ENCODE measurements around the gene SLC23A2.
"Not testable (repeated sequence)": the region's sequence is repeated elsewhere in the genome, so short reads cannot be mapped to it uniquely, and the experiment has no call there.

SLC23A2 gene

DNA sequence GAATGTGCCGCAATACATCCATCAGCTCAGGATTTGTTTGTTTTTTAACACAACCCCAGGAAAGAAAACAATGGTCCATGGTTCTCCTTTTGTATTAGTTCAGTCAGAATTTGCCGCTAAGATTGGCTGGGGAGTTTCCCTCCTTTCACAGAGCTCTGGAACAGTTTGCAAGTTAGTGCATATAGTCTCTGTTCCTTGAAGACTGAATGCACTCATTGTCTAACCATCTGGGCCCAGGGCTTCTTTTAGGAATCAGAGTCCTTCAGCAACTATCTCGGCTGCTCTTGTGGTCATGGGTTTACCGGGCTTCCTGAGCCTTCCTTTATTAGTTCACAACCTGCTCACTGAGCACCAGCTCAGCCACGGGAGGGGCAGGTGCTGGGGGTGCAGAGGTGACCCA, 121.3 kb downstream of the SLC23A2 start:
- DNase-seq (ENCODE audit: low read depth in 4 of 4, low spot score in 1 of 4) = no peak

DNA sequence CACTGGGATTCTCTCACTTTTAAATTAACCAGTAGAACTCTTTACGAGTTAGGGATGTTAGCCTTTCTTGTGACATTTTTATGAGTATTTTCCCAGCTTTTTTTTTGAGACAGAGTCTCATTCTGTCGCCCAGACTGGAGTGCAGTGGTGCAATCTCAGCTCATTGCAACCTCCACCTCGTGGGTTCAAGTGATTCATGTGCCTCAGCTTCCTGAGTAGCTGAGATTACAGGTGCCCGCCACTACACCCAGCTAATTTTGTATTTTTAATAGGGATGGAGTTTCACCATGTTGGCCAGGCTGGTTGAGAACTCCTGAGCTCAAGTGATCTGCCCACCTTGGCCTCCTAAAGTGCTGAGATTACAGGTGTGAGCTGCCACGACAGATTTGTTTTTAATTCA, 123.2 kb downstream of the SLC23A2 start:
- not testable (repeated sequence) for DNase-seq (ENCODE audit: low read depth in 4 of 4, low spot score in 1 of 4)

DNA sequence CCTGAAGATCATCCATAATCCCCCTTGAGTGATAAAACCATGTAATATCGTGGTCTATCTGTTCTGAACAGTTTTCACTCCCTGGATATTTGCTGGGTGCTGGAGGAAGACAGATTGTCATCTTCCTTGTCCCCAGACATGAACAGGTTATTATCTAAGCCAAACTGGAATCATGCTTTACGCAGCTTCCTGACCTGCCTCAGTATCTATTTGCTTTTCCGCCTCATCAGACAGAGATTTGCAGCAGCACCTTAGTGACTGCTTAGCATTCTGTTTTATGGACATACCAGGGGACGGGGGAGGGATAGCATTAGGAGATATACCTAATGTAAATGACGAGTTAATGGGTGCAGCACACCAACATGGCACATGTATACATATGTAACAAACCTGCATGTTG, 124.6 kb downstream of the SLC23A2 start:
- DNase-seq (ENCODE audit: low read depth in 4 of 4, low spot score in 1 of 4) = no peak

- no peak for DNase-seq (ENCODE audit: low read depth in 4 of 4, low spot score in 1 of 4)
Observed at GRCh38 chr20:4876301-4876700, 125.0 kb downstream of the SLC23A2 start.

GRCh38 chr20:4875578-4876067, 125.7 kb downstream of the SLC23A2 start:
- DNase-seq (ENCODE audit: low read depth in 4 of 4, low spot score in 1 of 4) = no peak

GRCh38 chr20:4873396-4873795, 127.9 kb downstream of the SLC23A2 start:
- DNase-seq (ENCODE audit: low read depth in 4 of 4, low spot score in 1 of 4) = no peak

DNA sequence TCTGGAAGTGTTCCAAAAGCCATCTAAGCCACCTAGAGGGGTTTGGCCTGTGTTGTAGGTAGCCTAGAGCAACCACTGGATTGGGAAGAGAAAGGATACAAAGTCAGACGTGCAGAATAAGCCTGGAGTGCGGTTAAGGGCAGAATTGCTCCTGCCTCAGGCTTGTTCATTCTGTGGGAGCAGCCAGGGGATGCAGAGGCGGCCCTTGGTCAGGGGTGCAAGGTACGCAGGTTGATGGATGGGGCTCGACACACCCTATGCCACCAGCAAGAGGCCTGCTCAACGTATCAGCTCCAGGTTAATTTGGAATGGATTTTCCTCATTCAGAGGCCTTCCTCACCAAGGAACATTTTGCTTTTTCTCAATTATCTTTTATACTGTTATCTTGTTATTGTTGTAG, 129.8 kb downstream of the SLC23A2 start:
- DNase-seq (ENCODE audit: low read depth in 4 of 4, low spot score in 1 of 4) = no peak

- no peak for DNase-seq (ENCODE audit: low read depth in 4 of 4, low spot score in 1 of 4)
Observed at GRCh38 chr20:4870906-4871305, 130.4 kb downstream of the SLC23A2 start.

- no peak for DNase-seq (ENCODE audit: low read depth in 4 of 4, low spot score in 1 of 4)
Observed at GRCh38 chr20:4869290-4870193, 131.8 kb downstream of the SLC23A2 start.

GRCh38 chr20:4867051-4867450, 134.3 kb downstream of the SLC23A2 start:
- DNase-seq (ENCODE audit: low read depth in 4 of 4, low spot score in 1 of 4) = no peak

DNA sequence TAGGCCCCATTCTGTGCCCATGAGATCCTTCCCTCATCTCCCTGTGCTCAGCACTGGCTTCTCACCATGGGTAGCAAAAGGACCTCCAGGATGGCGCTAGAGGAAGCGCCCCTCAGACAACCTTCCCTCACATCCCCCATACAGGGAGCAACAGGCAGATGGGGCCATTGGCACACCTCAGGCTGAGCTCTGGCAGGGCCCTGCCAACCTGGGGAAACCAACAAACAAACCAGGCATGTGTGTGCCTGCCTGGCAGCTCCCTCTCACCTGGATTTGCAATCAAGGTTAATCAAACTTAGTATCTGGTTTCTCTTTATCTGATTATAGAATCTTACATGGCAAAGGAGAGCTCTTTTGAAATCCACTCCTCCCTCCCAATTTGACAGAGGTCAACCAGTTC, 134.9 kb downstream of the SLC23A2 start:
- DNase-seq (ENCODE audit: low read depth in 4 of 4, low spot score in 1 of 4) = no peak

- DNase-seq (ENCODE audit: low read depth in 4 of 4, low spot score in 1 of 4) = no peak
Observed at GRCh38 chr20:4864311-4864752, 137.0 kb downstream of the SLC23A2 start.

- no peak for DNase-seq (ENCODE audit: low read depth in 4 of 4, low spot score in 1 of 4)
Observed at GRCh38 chr20:4862661-4863060, 138.6 kb downstream of the SLC23A2 start.

- no peak for DNase-seq (ENCODE audit: low read depth in 4 of 4, low spot score in 1 of 4)
Observed at GRCh38 chr20:4861961-4862360, 139.3 kb downstream of the SLC23A2 start.

DNA sequence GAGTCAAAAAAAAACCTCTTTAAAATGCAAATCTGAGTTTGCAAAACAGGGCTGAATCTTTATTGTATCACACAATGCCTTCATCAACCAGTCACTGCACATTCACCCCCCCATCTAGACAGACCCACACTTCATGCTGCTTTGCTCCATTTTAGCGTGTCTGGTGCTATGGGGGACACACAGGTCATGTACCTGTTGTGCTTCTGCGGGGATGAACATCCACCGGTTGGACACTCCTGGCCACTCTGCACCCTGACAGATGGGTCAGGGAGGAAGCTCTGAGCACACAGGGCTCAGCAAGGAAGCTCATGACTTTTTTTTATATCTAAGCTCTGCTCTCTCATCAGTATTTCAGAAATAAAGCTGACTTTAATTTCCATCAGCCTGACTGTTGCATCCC, 143.3 kb downstream of the SLC23A2 start:
- no peak for DNase-seq (ENCODE audit: low read depth in 4 of 4, low spot score in 1 of 4)

GRCh38 chr20:4856022-4856755, 145.1 kb downstream of the SLC23A2 start:
- DNase-seq (ENCODE audit: low read depth in 4 of 4, low spot score in 1 of 4) = no peak

DNA sequence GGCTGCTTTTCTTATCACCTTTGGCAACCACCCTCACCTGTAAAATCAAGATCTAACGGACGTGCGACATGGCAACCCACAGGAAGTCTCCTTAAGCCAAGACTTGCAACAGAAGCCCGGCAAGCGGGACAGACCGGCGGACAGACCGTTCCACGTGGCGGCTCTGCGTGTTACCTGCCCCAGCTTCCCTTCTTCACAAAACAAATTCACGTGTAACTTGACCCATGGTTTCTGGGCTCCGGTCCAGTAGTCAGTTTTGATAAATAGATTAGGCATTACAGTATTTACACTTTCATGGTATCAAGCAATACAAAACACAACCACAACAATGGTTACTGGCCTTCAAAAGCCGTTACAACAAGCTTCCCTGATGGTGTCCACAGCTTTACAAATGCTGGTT, 145.8 kb downstream of the SLC23A2 start:
- DNase-seq (ENCODE audit: low read depth in 4 of 4, low spot score in 1 of 4) = no peak

DNA sequence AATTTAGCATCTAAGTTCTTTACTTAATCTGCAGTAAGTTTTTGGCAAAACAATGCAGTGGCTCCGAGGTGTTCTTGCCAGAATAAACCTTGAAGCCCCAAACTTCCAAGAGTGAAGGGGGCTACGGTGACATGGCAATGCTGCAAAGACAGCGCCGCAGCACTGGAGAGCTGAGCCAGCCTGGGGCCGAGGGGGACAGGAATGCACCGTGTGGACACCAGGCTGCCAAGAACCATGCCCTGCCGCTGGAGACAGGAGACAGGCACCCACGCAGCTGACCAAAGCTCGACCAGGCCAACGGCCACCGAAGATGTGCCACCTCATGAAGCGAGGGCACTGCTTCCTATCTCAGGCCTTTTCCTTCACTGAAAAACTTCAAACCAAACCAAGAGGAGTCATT, 146.2 kb downstream of the SLC23A2 start:
- DNase-seq (ENCODE audit: low read depth in 4 of 4, low spot score in 1 of 4) = no peak

GRCh38 chr20:4854561-4854901, 146.8 kb downstream of the SLC23A2 start:
- no peak for DNase-seq (ENCODE audit: low read depth in 4 of 4, low spot score in 1 of 4)

GRCh38 chr20:4853757-4854560, 147.4 kb downstream of the SLC23A2 start:
- no peak for DNase-seq (ENCODE audit: low read depth in 4 of 4, low spot score in 1 of 4)

GRCh38 chr20:4853004-4853403, 148.3 kb downstream of the SLC23A2 start:
- DNase-seq (ENCODE audit: low read depth in 4 of 4, low spot score in 1 of 4) = no peak
